Measurements from ENCODE around the gene CDC42BPG.

- TF ChIP-seq EZH2phosphoT487 (IDR thresholded peaks at IDR 0.05; ENCODE audit: borderline replicate concordance, low read length), result no peak
- no peak for TF ChIP-seq CTCF (conservative IDR thresholded peaks at IDR 0.05; ENCODE audit: low read depth, low read length)
Measured at GRCh38 chr11:64858467-64859263, 14.2 kb upstream of the CDC42BPG start.

Data from PC-3 (cell line).